Hematopoietic multipotent progenitor cell treated with erythropoietin and hydrocortisone succinate and interleukin-3 and kit ligand, for 8 days (in vitro differentiated cells): ENCODE results near the gene WSCD2.

Experiments
- DNase-seq: peaks from one replicate; pipeline ENCODE4 v3.0.0-alpha.2; 2015

The WSCD2 gene

GRCh38 chr12:108129017-108129812 is at the start of gene WSCD2:
Gene WSCD2 (plus strand): TSS chr12:108129288. CDS start chr12:108195833, 66,545 bp downstream.
- peak; percentile 69 for DNase-seq

DNA sequence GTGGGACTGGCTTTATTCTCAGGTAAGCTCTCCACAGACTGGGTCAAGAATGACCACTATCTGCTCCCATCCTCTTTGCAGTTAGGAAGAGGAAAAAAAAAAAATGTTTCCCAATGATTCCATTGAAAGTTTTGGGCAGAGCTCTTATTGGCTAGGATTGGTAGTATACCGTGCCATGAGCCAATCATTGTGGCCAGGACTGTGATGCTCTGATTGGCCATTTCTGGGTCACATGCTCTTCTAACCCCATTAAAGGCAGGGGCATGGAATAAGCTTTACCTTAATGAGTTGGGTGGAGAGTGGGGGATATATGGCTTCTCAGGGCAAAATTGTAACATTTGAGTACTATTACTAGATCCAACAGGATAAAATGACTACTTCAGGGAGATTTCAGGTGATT is 49.4 kb upstream of the WSCD2 start:
- no peak for DNase-seq

GRCh38 chr12:108080363-108080762 is 48.7 kb upstream of the WSCD2 start:
- no peak for DNase-seq

- DNase-seq = no peak
These were observed 46.6 kb upstream of the WSCD2 start for GRCh38 chr12:108082485-108082884.

DNA sequence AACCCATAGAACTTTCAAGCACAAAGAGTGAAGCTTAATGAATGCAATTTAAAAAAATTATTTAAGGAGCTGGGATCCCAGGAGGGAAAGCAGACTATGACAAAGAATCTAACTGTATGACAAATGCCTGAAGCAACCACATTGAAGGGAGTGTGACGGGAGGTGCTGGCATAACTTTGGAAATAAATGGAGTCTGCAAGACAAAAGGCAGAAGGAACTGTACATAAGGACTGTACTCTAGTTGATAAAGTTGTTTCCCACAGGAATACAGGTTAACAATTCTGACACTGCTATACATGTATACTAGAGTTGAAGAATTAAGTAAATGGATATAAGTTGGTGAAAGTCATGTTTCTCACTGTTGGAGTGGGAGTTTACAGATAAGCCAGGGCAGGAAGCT is 41.2 kb upstream of the WSCD2 start:
- no peak for DNase-seq

DNA sequence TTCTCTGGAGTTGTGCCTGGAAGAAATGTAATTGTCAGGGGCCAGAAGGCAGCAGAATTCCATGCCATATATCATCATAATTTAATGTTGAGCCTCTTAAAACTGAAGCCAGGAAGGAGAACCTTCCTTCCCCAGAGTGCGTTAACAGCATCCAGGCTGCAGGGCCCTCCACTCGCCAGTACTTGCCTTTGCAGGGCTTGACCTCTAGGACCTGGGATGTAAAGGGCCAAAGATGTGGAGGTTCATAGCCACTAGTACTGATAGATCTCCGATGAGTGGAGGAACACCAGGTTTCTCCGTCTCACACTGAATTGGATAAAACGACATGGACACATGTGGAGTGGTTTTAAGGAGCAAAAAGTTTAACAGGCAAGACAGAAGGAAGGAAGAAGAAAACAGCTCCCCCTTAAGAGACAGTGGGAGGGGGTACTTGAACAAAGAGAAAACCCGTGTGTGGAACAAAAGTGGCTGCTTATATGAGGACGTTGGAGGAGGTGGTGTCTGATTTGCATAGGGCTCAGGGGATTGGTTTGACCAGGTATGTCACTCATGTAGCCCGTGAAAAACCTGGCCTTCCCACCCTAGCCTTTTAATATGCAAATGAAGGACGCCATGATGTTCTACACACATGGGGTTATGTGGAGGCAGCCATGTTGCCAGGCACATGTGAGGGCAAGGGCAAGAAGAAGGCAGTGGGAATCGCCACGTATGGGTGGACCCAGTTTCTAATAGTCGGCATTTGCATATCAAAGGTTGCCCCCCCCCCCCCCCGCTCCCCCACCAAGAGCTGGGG is 38.8 kb upstream of the WSCD2 start:
- DNase-seq = no peak

- DNase-seq = no peak
These were observed 38.0 kb upstream of the WSCD2 start for GRCh38 chr12:108090932-108091678.

GRCh38 chr12:108091679-108092051 is 37.4 kb upstream of the WSCD2 start:
- DNase-seq = no peak

GRCh38 chr12:108093209-108093608 is 35.9 kb upstream of the WSCD2 start:
- no peak for DNase-seq

- no peak for DNase-seq
These were observed 34.9 kb upstream of the WSCD2 start for GRCh38 chr12:108094056-108094649.

- DNase-seq = no peak
These were observed 31.8 kb upstream of the WSCD2 start for GRCh38 chr12:108097160-108097911.

- no peak for DNase-seq
These were observed 30.7 kb upstream of the WSCD2 start for GRCh38 chr12:108098374-108098773.

GRCh38 chr12:108099073-108099472 is 30.0 kb upstream of the WSCD2 start:
- DNase-seq = peak; percentile 68

GRCh38 chr12:108099778-108100489 is 29.2 kb upstream of the WSCD2 start:
- no peak for DNase-seq

DNA sequence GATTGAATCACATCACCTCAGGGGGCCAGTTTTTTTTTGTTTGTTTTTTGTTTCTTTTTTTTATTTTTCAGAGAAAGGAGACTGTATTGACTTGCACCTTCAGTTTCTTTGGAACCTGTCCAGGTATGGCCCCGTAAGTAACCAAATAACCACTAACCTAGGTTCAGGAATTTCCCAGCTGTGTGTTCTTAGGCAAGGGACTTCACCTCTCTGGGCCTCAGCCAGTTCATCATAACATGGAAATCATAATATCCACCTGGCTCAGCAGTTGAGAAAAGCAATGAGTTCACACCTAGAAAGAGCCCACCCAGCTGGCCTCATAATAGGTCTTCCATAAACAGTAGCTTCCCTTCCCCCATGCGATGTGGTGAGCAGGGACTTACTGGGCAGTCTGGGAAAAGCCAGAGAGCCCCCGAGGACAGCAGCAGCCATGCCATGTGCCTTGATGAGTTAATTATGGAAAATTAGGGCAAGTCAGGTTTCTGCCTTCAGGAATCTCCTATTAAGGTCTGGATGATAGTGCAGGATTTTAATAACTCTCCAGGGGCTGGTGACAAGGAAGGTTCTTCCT is 27.4 kb upstream of the WSCD2 start:
- no peak for DNase-seq

DNA sequence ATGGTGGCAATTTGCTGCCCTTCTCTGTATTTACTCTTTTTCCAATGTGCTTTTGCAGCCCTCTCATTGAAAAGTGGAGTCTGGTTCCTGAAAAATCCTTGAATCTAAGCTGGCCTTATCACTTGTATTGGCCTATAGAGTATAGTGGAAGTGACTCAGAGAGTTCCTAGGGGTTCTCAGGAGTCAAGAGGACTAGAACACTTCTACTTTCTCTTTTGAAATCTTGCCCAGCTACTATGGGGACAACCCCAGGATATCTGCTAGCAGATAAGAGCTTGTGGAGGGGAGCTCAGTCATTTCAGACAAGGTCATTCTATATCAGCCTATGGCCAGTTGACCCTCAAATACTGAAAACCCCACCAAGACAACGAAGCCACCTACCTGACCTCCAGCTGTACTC is 26.7 kb upstream of the WSCD2 start:
- peak; percentile 56 for DNase-seq

DNA sequence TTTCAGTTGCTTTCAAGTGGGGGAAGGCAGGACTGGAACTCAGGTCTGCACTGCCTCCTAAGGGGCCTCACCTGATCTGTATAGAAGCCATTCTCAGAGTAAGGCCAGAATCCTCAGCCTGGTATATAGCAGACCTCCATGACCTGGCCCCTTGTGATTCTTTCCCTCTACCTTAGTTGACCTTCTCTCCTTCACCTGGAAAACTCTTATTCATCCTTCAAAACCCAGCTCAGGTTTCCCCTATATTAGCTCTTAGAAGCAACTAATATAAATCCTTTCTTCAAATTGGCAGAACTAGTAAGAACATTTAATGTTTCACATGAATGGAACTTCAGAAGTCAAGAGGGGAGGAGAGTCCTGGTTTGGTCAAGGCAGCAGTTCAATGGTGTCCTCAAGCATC is 26.0 kb upstream of the WSCD2 start:
- no peak for DNase-seq

DNA sequence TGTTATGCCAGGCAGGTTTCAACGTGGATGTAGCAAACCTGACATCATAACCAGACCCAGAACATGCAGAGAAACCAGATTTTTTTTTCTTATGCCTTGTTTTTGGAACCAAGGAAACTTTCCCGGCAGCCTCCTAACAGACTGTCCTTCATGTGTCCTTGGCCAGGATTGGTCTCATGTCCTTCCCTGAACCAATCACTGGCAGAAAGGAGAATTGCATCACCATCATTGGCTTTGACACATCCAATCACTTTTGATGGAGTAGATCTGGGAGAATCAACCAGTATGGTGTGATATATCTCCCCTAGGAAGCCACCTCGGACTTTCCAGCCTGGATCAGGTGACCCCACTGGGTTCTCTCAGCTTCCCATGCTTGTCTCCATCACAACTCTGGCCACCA is 25.6 kb upstream of the WSCD2 start:
- DNase-seq = no peak

DNA sequence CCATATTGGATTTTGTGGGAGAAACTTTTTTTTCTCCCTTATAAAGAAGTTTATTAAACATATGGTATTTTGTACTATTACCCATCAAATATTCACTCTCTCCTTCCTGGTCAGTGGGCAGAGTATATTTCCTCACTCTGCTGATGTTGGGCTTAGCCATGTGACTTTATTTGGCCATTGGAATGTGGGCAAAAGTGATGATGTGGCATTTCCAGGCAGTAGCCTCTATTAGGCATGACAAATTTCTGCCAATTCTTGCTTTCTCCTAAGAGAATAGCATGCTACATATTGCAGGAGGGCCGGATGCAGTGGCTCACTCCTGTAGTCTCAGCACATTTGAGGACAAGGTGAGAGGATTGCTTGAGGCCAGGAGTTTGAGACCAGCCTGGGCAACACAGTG is 24.4 kb upstream of the WSCD2 start:
- no peak for DNase-seq

GRCh38 chr12:108106599-108106998 is 22.5 kb upstream of the WSCD2 start:
- DNase-seq = peak; percentile 45

DNA sequence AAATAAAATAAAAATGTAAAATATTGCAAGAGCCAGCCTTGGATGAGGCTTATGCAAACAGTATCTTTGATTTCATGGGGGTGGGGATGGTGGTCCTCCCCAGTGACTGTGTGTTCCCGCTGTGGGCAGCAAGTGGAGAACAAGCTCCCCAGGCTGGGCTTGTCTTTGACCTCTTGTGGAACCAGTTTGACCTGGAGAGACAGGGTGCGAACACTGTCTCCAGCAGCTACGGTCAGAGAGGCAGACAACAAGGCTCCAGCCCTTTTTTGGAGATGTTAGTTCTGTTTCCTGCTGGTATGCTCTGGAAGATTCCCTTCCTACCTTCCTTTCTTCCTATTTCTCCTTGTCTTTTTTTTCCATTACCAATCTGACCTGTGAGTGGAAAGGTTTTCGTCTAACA is 21.8 kb upstream of the WSCD2 start:
- DNase-seq = no peak
